ENCODE data around the gene GLI2.

Gene GLI2

GRCh38 chr2:120777787-120778186 lies 42.1 kb downstream of the GLI2 start:
- CTCF ChIA-PET, result interaction anchor here (0.9 to 4.1 kb wide), 6 partner anchors 8 to 82 kb away, joined by 3 to 26 read pairs (median 4); partner anchors contain the start of gene GLI2
- POLR2A ChIA-PET, result interaction anchor here (1.2 to 1.4 kb wide), 2 partner anchors 9 to 298 kb away, joined by 4 to 5 read pairs; no protein-coding TSS in a partner anchor
- DNase-seq (ENCODE audit: low read depth, low spot score), result no peak
- TF ChIP-seq CTCF (IDR thresholded peaks at IDR 0.05; ENCODE audit: insufficient read depth, low read length, missing control alignments), result no peak
- H3K4me3 ChIP-seq (ENCODE audit: low read depth, low read length), result no peak overlapping the region

- H3K4me3 ChIP-seq (ENCODE audit: low read depth, low read length), result no peak overlapping the region
- no peak for DNase-seq (ENCODE audit: low read depth, low spot score)
- ChIA-PET CTCF (interaction anchor here (0.9 to 4.1 kb wide), 6 partner anchors 9 to 82 kb away, joined by 3 to 26 read pairs (median 4); partner anchors contain the start of gene GLI2), POLR2A (interaction anchor here (1.2 to 1.4 kb wide), 2 partner anchors 10 to 297 kb away, joined by 4 to 5 read pairs; no protein-coding TSS in a partner anchor)
- TF ChIP-seq CTCF (IDR thresholded peaks at IDR 0.05; ENCODE audit: insufficient read depth, low read length, missing control alignments), result no peak
Measured at GRCh38 chr2:120778244-120778643, 42.6 kb downstream of the GLI2 start.

- TF ChIP-seq CTCF (IDR thresholded peaks at IDR 0.05; ENCODE audit: insufficient read depth, low read length, missing control alignments), result peak; percentile 52
Measured at GRCh38 chr2:120779781-120780283, 44.2 kb downstream of the GLI2 start.

GRCh38 chr2:120780402-120780801 lies 44.7 kb downstream of the GLI2 start:
- ChIA-PET POLR2A (interaction anchor here (0.8 to 1.2 kb wide), 6 partner anchors 9 to 295 kb away, joined by 3 to 7 read pairs (median 3); no protein-coding TSS in a partner anchor), CTCF (interaction anchor here (0.8 to 4.1 kb wide), 13 partner anchors 8 to 292 kb away, joined by 3 to 26 read pairs (median 3); no protein-coding TSS in a partner anchor)
- H3K4me3 ChIP-seq (ENCODE audit: low read depth, low read length), result no peak overlapping the region
- DNase-seq (ENCODE audit: low read depth, low spot score), result no peak
- TF ChIP-seq CTCF (IDR thresholded peaks at IDR 0.05; ENCODE audit: insufficient read depth, low read length, missing control alignments), result no peak

More at GRCh38 chr2:120779781-120780283, 44.2 kb downstream of the GLI2 start:
- POLR2A ChIA-PET, result interaction anchor here (0.8 to 1.2 kb wide), 6 partner anchors 8 to 295 kb away, joined by 3 to 7 read pairs (median 3); no protein-coding TSS in a partner anchor
- CTCF ChIA-PET, result interaction anchor here (1.0 to 4.1 kb wide), 13 partner anchors 8 to 219 kb away, joined by 3 to 26 read pairs (median 3); no protein-coding TSS in a partner anchor
- no peak overlapping the region for H3K4me3 ChIP-seq (ENCODE audit: low read depth, low read length)
- DNase-seq (ENCODE audit: low read depth, low spot score), result peak; percentile 89

GRCh38 chr2:120783371-120783791 lies 47.7 kb downstream of the GLI2 start:
- TF ChIP-seq CTCF (IDR thresholded peaks at IDR 0.05; ENCODE audit: insufficient read depth, low read length, missing control alignments), result no peak
- DNase-seq (ENCODE audit: low read depth, low spot score), result no peak
- CTCF ChIA-PET, result interaction anchor here (1.0 to 2.7 kb wide), 3 partner anchors 10 to 288 kb away, joined by 3 to 8 read pairs (median 5); no protein-coding TSS in a partner anchor

GRCh38 chr2:120783969-120784372 lies 48.3 kb downstream of the GLI2 start:
- H3K4me3 ChIP-seq (ENCODE audit: low read depth, low read length), result no peak overlapping the region
- CTCF ChIA-PET, result interaction anchor here (1.0 to 2.7 kb wide), 4 partner anchors 9 to 287 kb away, joined by 3 to 8 read pairs (median 4); no protein-coding TSS in a partner anchor
- POLR2A ChIA-PET, result interaction anchor here (0.6 kb wide), 1 partner anchor 11 kb away, joined by 3 read pairs; no protein-coding TSS in a partner anchor
- no peak for TF ChIP-seq CTCF (IDR thresholded peaks at IDR 0.05; ENCODE audit: insufficient read depth, low read length, missing control alignments)
- no peak for DNase-seq (ENCODE audit: low read depth, low spot score)

More at GRCh38 chr2:120783371-120783791, 47.7 kb downstream of the GLI2 start:
- POLR2A ChIA-PET, result interaction anchor here (0.6 kb wide), 1 partner anchor 12 kb away, joined by 3 read pairs; no protein-coding TSS in a partner anchor
- no peak overlapping the region for H3K4me3 ChIP-seq (ENCODE audit: low read depth, low read length)
